H9 (cell line): Measurements from ENCODE around the gene HSPA9. TPM values are rescaled to one million over a fixed set of nuclear protein-coding genes. Genes with fewer than 3 reads are reported as not detected.

Source experiments
- DNase-seq: peaks from one replicate; pipeline ENCODE4 v3.0.0-alpha.2; 2017
- H2AFZ ChIP-seq: one replicate; pipeline ENCODE4 v1.6.1; 2013; ENCODE audit warnings: mild to moderate bottlenecking, low read length, control low read depth, moderate library complexity
- H2AK5ac ChIP-seq: 2 replicates; pipeline ENCODE4 v1.6.1; 2013; ENCODE audit warnings: low read length, control low read depth, mixed read lengths; ENCODE audit not compliant: insufficient read length
- H2BK120ac ChIP-seq: one replicate; pipeline ENCODE4 v1.6.1; 2013; ENCODE audit warnings: low read depth, mild to moderate bottlenecking, low read length, control low read depth, inconsistent platforms; ENCODE audit not compliant: poor library complexity, severe bottlenecking
- H2BK12ac ChIP-seq: 2 replicates; pipeline ENCODE4 v1.6.1; 2013; ENCODE audit warnings: low read length, control low read depth, mixed read lengths, low read depth; ENCODE audit not compliant: insufficient read length
- H2BK15ac ChIP-seq: 2 replicates; pipeline ENCODE4 v1.6.1; 2013; ENCODE audit warnings: low read depth, low read length, control low read depth
- H2BK20ac ChIP-seq: one replicate; pipeline ENCODE4 v1.6.1; 2013; ENCODE audit warnings: low read depth, mild to moderate bottlenecking, low read length, control low read depth, inconsistent platforms; ENCODE audit not compliant: poor library complexity, severe bottlenecking
- H2BK5ac ChIP-seq: 2 replicates; pipeline ENCODE4 v1.6.1; 2013; ENCODE audit warnings: low read length, control low read depth, mixed read lengths; ENCODE audit not compliant: insufficient read length
- H3K14ac ChIP-seq: 2 replicates; pipeline ENCODE4 v1.6.1; 2013; ENCODE audit warnings: low read length, control low read depth; ENCODE audit not compliant: insufficient read depth
- H3K18ac ChIP-seq: 2 replicates; pipeline ENCODE4 v1.6.1; 2013; ENCODE audit warnings: low read depth, mild to moderate bottlenecking, mixed read lengths, low read length, control low read depth; ENCODE audit not compliant: insufficient read length
- H3K23ac ChIP-seq: 2 replicates; pipeline ENCODE4 v1.6.1; 2013; ENCODE audit warnings: low read length, control low read depth, mixed read lengths, low read depth; ENCODE audit not compliant: insufficient read length
- H3K23me2 ChIP-seq: 2 replicates; pipeline ENCODE4 v1.6.1; 2013; ENCODE audit warnings: low read depth, mild to moderate bottlenecking, mixed read lengths, low read length, control low read depth; ENCODE audit not compliant: insufficient read length, poor library complexity, severe bottlenecking
- H3K27ac ChIP-seq: 2 replicates; pipeline ENCODE4 v1.5.1; 2013; ENCODE audit warnings: low read length, control low read depth, mixed read lengths, low read depth; ENCODE audit not compliant: insufficient read length
- H3K27me3 ChIP-seq: 2 replicates; pipeline ENCODE4 v1.6.1; 2013; ENCODE audit warnings: low read length, control low read depth, inconsistent platforms; ENCODE audit not compliant: insufficient read depth
- H3K4ac ChIP-seq: 2 replicates; pipeline ENCODE4 v1.6.1; 2013; ENCODE audit warnings: low read depth, mild to moderate bottlenecking, control low read depth, inconsistent platforms, low read length, moderate library complexity
- H3K4me1 ChIP-seq: 2 replicates; pipeline ENCODE4 v1.6.1; 2013; ENCODE audit warnings: low read length, control low read depth, inconsistent platforms; ENCODE audit not compliant: insufficient read depth
- H3K4me2 ChIP-seq: 2 replicates; pipeline ENCODE4 v1.6.1; 2013; ENCODE audit warnings: low read length, control low read depth, mixed read lengths; ENCODE audit not compliant: insufficient read length, insufficient read depth
- H3K56ac ChIP-seq: 2 replicates; pipeline ENCODE4 v1.6.1; 2013; ENCODE audit warnings: low read depth, mild to moderate bottlenecking, mixed read lengths, low read length, control low read depth; ENCODE audit not compliant: insufficient read length
- H3K79me1 ChIP-seq: 2 replicates; pipeline ENCODE4 v1.6.1; 2013; ENCODE audit warnings: low read depth, mild to moderate bottlenecking, moderate library complexity, low read length, control low read depth, inconsistent platforms; ENCODE audit not compliant: insufficient read depth, poor library complexity, severe bottlenecking
- H3K79me2 ChIP-seq: 2 replicates; pipeline ENCODE4 v1.6.1; 2013; ENCODE audit warnings: low read length, control low read depth, inconsistent platforms; ENCODE audit not compliant: insufficient read depth
- H3K9ac ChIP-seq: 2 replicates; pipeline ENCODE4 v1.6.1; 2013; ENCODE audit warnings: low read length, control low read depth, mixed read lengths; ENCODE audit not compliant: insufficient read length; ENCODE audit errors: extremely low read depth
- H3K9me3 ChIP-seq: one replicate; pipeline ENCODE4 v1.6.1; 2013; ENCODE audit warnings: low read depth, low read length, inconsistent platforms; ENCODE audit not compliant: control insufficient read depth
- H3T11ph ChIP-seq: one replicate; pipeline ENCODE4 v1.6.1; 2013; ENCODE audit warnings: mild to moderate bottlenecking, low read length, control low read depth, inconsistent platforms
- H4K20me1 ChIP-seq: one replicate; pipeline ENCODE4 v1.6.1; 2013; ENCODE audit not compliant: control insufficient read depth, insufficient read length, insufficient read depth
- H4K5ac ChIP-seq: 2 replicates; pipeline ENCODE4 v1.6.1; 2013; ENCODE audit warnings: low read depth, mild to moderate bottlenecking, mixed read lengths, low read length, control low read depth; ENCODE audit not compliant: insufficient read length
- H4K8ac ChIP-seq: replicated peaks from 2 replicates; pipeline ENCODE4 v1.6.1; 2013; ENCODE audit warnings: low read length, control low read depth, mixed read lengths, low read depth; ENCODE audit not compliant: insufficient read length
- H4K91ac ChIP-seq: 2 replicates; pipeline ENCODE4 v1.6.1; 2013; ENCODE audit warnings: low read depth, mild to moderate bottlenecking, moderate library complexity, mixed read lengths, low read length, control low read depth; ENCODE audit not compliant: insufficient read length
- H3K27ac Mint-ChIP-seq, 3 experiments: 2 replicates in 2 of 3; 3 replicates in 1 of 3; pipeline ENCODE4 v1.8.0; 2020 to 2021; ENCODE audit warnings: mixed read lengths in 3 of 3, mild to moderate bottlenecking in 1 of 3, moderate library complexity in 1 of 3
- H3K27me3 Mint-ChIP-seq: 2 replicates; pipeline ENCODE4 v1.8.0; 2021; ENCODE audit warnings: low read depth, mild to moderate bottlenecking, moderate library complexity, mixed read lengths
- H3K36me3 Mint-ChIP-seq, 3 experiments: 2 replicates in 2 of 3; 3 replicates in 1 of 3; pipeline ENCODE4 v1.8.0; 2020 to 2021; ENCODE audit warnings: low read depth in 3 of 3, mixed read lengths in 3 of 3; ENCODE audit not compliant: insufficient read depth in 1 of 3
- H3K4me1 Mint-ChIP-seq, 2 experiments: 2 replicates each; pipeline ENCODE4 v1.8.0; 2020; ENCODE audit warnings: mixed read lengths in 2 of 2
- H3K4me3 Mint-ChIP-seq, 2 experiments: 2 replicates in 1 of 2; 3 replicates in 1 of 2; pipeline ENCODE4 v1.8.0; 2020 to 2021; ENCODE audit warnings: mild to moderate bottlenecking in 2 of 2, mixed read lengths in 2 of 2, moderate library complexity in 1 of 2
- H3K9me3 Mint-ChIP-seq, 2 experiments: 2 replicates in 1 of 2; 3 replicates in 1 of 2; pipeline ENCODE4 v1.8.0; 2020; ENCODE audit warnings: mild to moderate bottlenecking in 2 of 2, mixed read lengths in 2 of 2, moderate library complexity in 1 of 2
- WGBS: extraction: QIAGEN DNeasy Blood & Tissue Kit; methylation state at CpG from one replicate; pipeline ENCODE4 v1.1.7; 2013; ENCODE audit warnings: missing lambda C conversion rate, low lambda C conversion rate, mixed read lengths; ENCODE audit not compliant: insufficient read length; ENCODE audit errors: extremely low coverage; 5-methylcytosine and 5-hydroxymethylcytosine counted together
- total RNA-seq: library from RNA; stranded (reverse); gene quantifications from 2 replicates; pipeline ENCODE4 v1.2.1, GENCODE V29; 2021
- TF ChIP-seq, protein P1 (sequence below): fragments of 200-600 bp; sonication (generic); conservative IDR thresholded peaks from 3 replicates; pipeline ENCODE4 v1.8.0; 2021; ENCODE audit warnings: antibody characterized with exemption, mild to moderate bottlenecking

Gene HSPA9
- total RNA-seq, 1 experiment from 2014 or later: 397 TPM

DNA sequence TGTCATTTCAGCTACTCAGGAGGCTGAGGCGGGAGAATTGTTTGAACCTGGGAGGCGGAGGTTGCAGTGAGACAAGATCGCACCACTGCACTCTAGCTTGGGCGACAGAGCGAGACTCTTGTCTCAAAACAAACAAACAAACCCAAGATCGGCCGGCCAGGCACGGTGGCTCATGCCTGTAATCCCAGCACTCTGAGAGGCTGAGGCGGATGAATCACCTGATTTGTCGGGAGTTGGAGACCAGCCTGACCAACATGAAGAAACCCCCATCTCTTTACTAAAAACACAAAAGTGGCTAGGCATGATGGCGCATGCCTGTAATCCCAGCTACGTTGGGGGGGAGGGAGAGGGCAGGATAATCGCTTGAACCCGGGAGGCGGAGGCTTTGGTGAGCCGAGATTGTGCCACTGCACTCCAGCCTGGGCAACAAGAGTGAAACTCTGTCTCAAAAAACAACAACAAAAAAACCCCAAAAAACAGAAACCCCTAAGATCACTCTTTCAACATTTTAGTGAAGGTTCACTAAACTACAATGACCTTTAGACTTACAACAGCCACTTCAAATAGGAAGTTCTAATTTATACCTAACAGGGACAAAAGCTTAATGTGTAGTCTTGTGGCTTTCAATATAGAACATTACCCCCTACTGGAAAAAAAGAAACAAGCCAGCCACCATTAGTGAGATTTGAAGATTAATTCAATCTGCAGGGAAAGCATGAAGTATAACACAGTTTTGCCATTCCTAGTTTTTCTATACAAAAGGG, 7.0 kb downstream of the HSPA9 start:
- Mint-ChIP-seq H3K27ac (peak overlapping the region in 1 of 3 experiments; percentile 33; a peak in 1 of 7 replicates), H3K27me3 (no peaks in the 10 kb centered on the region), H3K36me3 (peaks cover 78 to 97% (median 94%) of the 10 kb centered on the region in 3 experiments), H3K4me1 (peaks cover 6 to 7% of the 10 kb centered on the region in 2 experiments; a peak in 2 of 4 replicates), H3K9me3 (no peaks in the 10 kb centered on the region), H3K4me3 (no peak overlapping the region)
- Histone ChIP-seq H3K14ac (no peak overlapping the region), H3K79me1 (peaks cover 5% of the 10 kb centered on the region), H3K18ac (no peak overlapping the region), H3K56ac (no peak overlapping the region), H3T11ph (no peak overlapping the region), H2BK20ac (no peak overlapping the region), H3K23me2 (no peaks in the 10 kb centered on the region), H3K4me2 (no peak overlapping the region), H4K91ac (no peak overlapping the region), H3K79me2 (peaks cover 9% of the 10 kb centered on the region; the same call in 1 of the 2 replicates), H2BK12ac (no peak overlapping the region), H3K27me3 (no peaks in the 10 kb centered on the region), H2BK120ac (no peak overlapping the region), H3K23ac (no peak overlapping the region), H4K8ac (no peak overlapping the region), H4K5ac (no peak overlapping the region), H2BK5ac (no peak overlapping the region), H3K9ac (no peak overlapping the region), H3K27ac (no peak overlapping the region), H2BK15ac (no peak overlapping the region), H4K20me1 (no peaks in the 10 kb centered on the region), H3K4me1 (no peaks in the 10 kb centered on the region), H2AK5ac (no peak overlapping the region), H3K9me3 (no peaks in the 10 kb centered on the region), H3K4ac (no peak overlapping the region), H2AFZ (no peak overlapping the region)
- no peak for DNase-seq
- TF ChIP-seq, protein P1, sequence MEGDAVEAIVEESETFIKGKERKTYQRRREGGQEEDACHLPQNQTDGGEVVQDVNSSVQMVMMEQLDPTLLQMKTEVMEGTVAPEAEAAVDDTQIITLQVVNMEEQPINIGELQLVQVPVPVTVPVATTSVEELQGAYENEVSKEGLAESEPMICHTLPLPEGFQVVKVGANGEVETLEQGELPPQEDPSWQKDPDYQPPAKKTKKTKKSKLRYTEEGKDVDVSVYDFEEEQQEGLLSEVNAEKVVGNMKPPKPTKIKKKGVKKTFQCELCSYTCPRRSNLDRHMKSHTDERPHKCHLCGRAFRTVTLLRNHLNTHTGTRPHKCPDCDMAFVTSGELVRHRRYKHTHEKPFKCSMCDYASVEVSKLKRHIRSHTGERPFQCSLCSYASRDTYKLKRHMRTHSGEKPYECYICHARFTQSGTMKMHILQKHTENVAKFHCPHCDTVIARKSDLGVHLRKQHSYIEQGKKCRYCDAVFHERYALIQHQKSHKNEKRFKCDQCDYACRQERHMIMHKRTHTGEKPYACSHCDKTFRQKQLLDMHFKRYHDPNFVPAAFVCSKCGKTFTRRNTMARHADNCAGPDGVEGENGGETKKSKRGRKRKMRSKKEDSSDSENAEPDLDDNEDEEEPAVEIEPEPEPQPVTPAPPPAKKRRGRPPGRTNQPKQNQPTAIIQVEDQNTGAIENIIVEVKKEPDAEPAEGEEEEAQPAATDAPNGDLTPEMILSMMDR: no peak; the same call in 2 of the 3 replicates
- WGBS: no CpG with 5 or more reads among the region's 16 CpGs
